HG03469 (cell line): Measurements from ENCODE around the gene IL19.

Source experiments
- ATAC-seq: cut with Tn5 transposase; IDR thresholded peaks from one replicate; pipeline ENCODE4 v1.9.1; 2021; ENCODE audit warnings: mild to moderate bottlenecking, moderate library complexity, moderate number of reproducible peaks; ENCODE audit not compliant: unreplicated experiment

Gene IL19

GRCh38 chr1:206797534-206798383 lies 27.2 kb downstream of the IL19 start:
- no peak for ATAC-seq

- no peak for ATAC-seq
Measured at GRCh38 chr1:206798384-206798996, 27.9 kb downstream of the IL19 start.

GRCh38 chr1:206799311-206799710 lies 28.7 kb downstream of the IL19 start:
- no peak for ATAC-seq

GRCh38 chr1:206800411-206800810 lies 29.8 kb downstream of the IL19 start:
- no peak for ATAC-seq

- ATAC-seq = no peak
Measured at GRCh38 chr1:206800891-206801290, 30.3 kb downstream of the IL19 start.

GRCh38 chr1:206801467-206801866 lies 30.9 kb downstream of the IL19 start:
- ATAC-seq = no peak

GRCh38 chr1:206802401-206802800 lies 31.8 kb downstream of the IL19 start:
- no peak for ATAC-seq

GRCh38 chr1:206803221-206803730 lies 32.7 kb downstream of the IL19 start:
- peak; percentile 93 for ATAC-seq

- ATAC-seq = no peak
Measured at GRCh38 chr1:206804156-206804737, 33.7 kb downstream of the IL19 start.

GRCh38 chr1:206805357-206805756 lies 34.8 kb downstream of the IL19 start:
- no peak for ATAC-seq

- no peak for ATAC-seq
Measured at GRCh38 chr1:206808615-206809014, 38.0 kb downstream of the IL19 start.

GRCh38 chr1:206809504-206810084 lies 39.0 kb downstream of the IL19 start:
- no peak for ATAC-seq

GRCh38 chr1:206812471-206812870 lies 41.9 kb downstream of the IL19 start:
- no peak for ATAC-seq

GRCh38 chr1:206814716-206815341 lies 44.3 kb downstream of the IL19 start:
- no peak for ATAC-seq

GRCh38 chr1:206816390-206817287 lies 46.1 kb downstream of the IL19 start:
- peak; percentile 47 for ATAC-seq

- no peak for ATAC-seq
Measured at GRCh38 chr1:206821493-206821892, 50.9 kb downstream of the IL19 start.

- no peak for ATAC-seq
Measured at GRCh38 chr1:206823727-206824126, 53.2 kb downstream of the IL19 start.

- ATAC-seq = no peak
Measured at GRCh38 chr1:206824331-206824730, 53.8 kb downstream of the IL19 start.

GRCh38 chr1:206826394-206826793 lies 55.8 kb downstream of the IL19 start:
- no peak for ATAC-seq

- ATAC-seq = no peak
Measured at GRCh38 chr1:206828061-206828460, 57.5 kb downstream of the IL19 start.
